SK-N-SH treated with all-trans-retinoic acid at 6 μM for 48 hours (cell line): Measurements from ENCODE around the gene ZNF362.

Source experiments
- ATAC-seq: fragments of 200-7000 bp; cut with Tn5 transposase; 3 replicates; pipeline ENCODE4 v1.9.1; 2020; ENCODE audit warnings: mild to moderate bottlenecking, moderate library complexity
- ARNTL ChIP-seq: fragments of 450-650 bp; formaldehyde crosslinking; IDR thresholded peaks from 2 replicates; pipeline ENCODE4 v1.5.0; 2020; ENCODE audit warnings: low read depth, mild to moderate bottlenecking, moderate library complexity, borderline replicate concordance
- BACH2 ChIP-seq: fragments of 250-450 bp; sonication (Bioruptor Pico); IDR thresholded peaks from 2 replicates; pipeline ENCODE4 v1.9.0; 2021; ENCODE audit warnings: mild to moderate bottlenecking, borderline replicate concordance
- CSDC2 ChIP-seq: fragments of 250-450 bp; sonication (Bioruptor Pico); IDR thresholded peaks from 2 replicates; pipeline ENCODE4 v1.5.0; 2020; ENCODE audit warnings: mild to moderate bottlenecking, moderate library complexity
- CSRNP3 ChIP-seq: fragments of 250-450 bp; sonication (Bioruptor Pico); IDR thresholded peaks from 2 replicates; pipeline ENCODE4 v1.5.1; 2021; ENCODE audit warnings: mild to moderate bottlenecking, moderate library complexity
- ESRRG ChIP-seq: fragments of 250-450 bp; sonication (Bioruptor Pico); IDR thresholded peaks from 2 replicates; pipeline ENCODE4 v1.6.1; 2021; ENCODE audit warnings: mild to moderate bottlenecking
- GLIS3 ChIP-seq: fragments of 250-450 bp; sonication (Bioruptor Pico); IDR thresholded peaks from 2 replicates; pipeline ENCODE4 v1.5.0; 2020; ENCODE audit warnings: mild to moderate bottlenecking, moderate library complexity
- ISL1 ChIP-seq: fragments of 250-450 bp; sonication (Bioruptor Pico); IDR thresholded peaks from 2 replicates; pipeline ENCODE4 v2.1.2; 2022; ENCODE audit warnings: mild to moderate bottlenecking, moderate library complexity
- OSR1 ChIP-seq: fragments of 250-450 bp; sonication (Bioruptor Pico); IDR thresholded peaks from 2 replicates; pipeline ENCODE4 v1.8.0; 2022; ENCODE audit warnings: moderate library complexity, mild to moderate bottlenecking, inconsistent platforms
- PATZ1 ChIP-seq: fragments of 250-450 bp; sonication (Bioruptor Pico); IDR thresholded peaks from 2 replicates; pipeline ENCODE4 v1.8.0; 2020; ENCODE audit warnings: mild to moderate bottlenecking, moderate library complexity, borderline replicate concordance
- POU6F1 ChIP-seq: fragments of 250-450 bp; sonication (Bioruptor Pico); IDR thresholded peaks from 2 replicates; pipeline ENCODE4 v1.8.0; 2021; ENCODE audit warnings: low read depth, mild to moderate bottlenecking, moderate library complexity, borderline replicate concordance
- PPARA ChIP-seq: fragments of 250-450 bp; sonication (Bioruptor Pico); IDR thresholded peaks from 2 replicates; pipeline ENCODE4 v1.5.0; 2020; ENCODE audit warnings: mild to moderate bottlenecking, borderline replicate concordance
- SNAI2 ChIP-seq: fragments of 250-450 bp; sonication (Bioruptor Pico); IDR thresholded peaks from 2 replicates; pipeline ENCODE4 v1.5.0; 2020; ENCODE audit warnings: mild to moderate bottlenecking, moderate library complexity
- TCF4 ChIP-seq: fragments of 250-450 bp; sonication (Bioruptor Pico); IDR thresholded peaks from 2 replicates; pipeline ENCODE4 v1.8.0; 2021; ENCODE audit warnings: mild to moderate bottlenecking, moderate library complexity, borderline replicate concordance
- TOX ChIP-seq: fragments of 250-450 bp; sonication (Bioruptor Pico); IDR thresholded peaks from 2 replicates; pipeline ENCODE4 v1.8.0; 2021; ENCODE audit warnings: mild to moderate bottlenecking, moderate library complexity, borderline replicate concordance
- TSHZ2 ChIP-seq: fragments of 250-450 bp; sonication (Bioruptor Pico); IDR thresholded peaks from 2 replicates; pipeline ENCODE4 v1.5.0; 2020; ENCODE audit warnings: mild to moderate bottlenecking, moderate library complexity
- ZFP30 ChIP-seq: fragments of 450-650 bp; formaldehyde crosslinking; IDR thresholded peaks from 2 replicates; pipeline ENCODE4 v1.5.0; 2022; ENCODE audit warnings: mild to moderate bottlenecking, moderate library complexity
- ZNF565 ChIP-seq: fragments of 450-650 bp; formaldehyde crosslinking; conservative IDR thresholded peaks from 2 replicates; pipeline ENCODE4 v1.5.0; 2020; ENCODE audit warnings: low read depth, mild to moderate bottlenecking, moderate library complexity
- ZNF70 ChIP-seq: fragments of 450-650 bp; formaldehyde crosslinking; IDR thresholded peaks from 2 replicates; pipeline ENCODE4 v1.5.0; 2020; ENCODE audit warnings: mild to moderate bottlenecking, moderate library complexity

ZNF362 gene

GRCh38 chr1:33244143-33244808 is 12.0 kb upstream of the ZNF362 start:
- ATAC-seq = no peak
- TF ChIP-seq GLIS3 (CRISPR knock-in tag) (no peak), SNAI2 (CRISPR knock-in tag) (no peak), ISL1 (CRISPR knock-in tag) (no peak), ZFP30 (CRISPR knock-in tag) (no peak), POU6F1 (CRISPR knock-in tag) (no peak), ZNF70 (no peak), CSRNP3 (CRISPR knock-in tag) (no peak), OSR1 (CRISPR knock-in tag) (no peak), ESRRG (CRISPR knock-in tag) (no peak), PATZ1 (CRISPR knock-in tag) (no peak), BACH2 (no peak), TOX (no peak)
- TF ChIP-seq, all 23 proteins: peak for 0

GRCh38 chr1:33244809-33245186 is 11.5 kb upstream of the ZNF362 start:
- no peak for ATAC-seq
- TF ChIP-seq CSRNP3 (CRISPR knock-in tag) = no peak
- TF ChIP-seq GLIS3 (CRISPR knock-in tag) = no peak
- TF ChIP-seq PPARA (CRISPR knock-in tag) = no peak
- no peak for TF ChIP-seq TSHZ2 (CRISPR knock-in tag)
- TF ChIP-seq SNAI2 (CRISPR knock-in tag) = no peak
- TF ChIP-seq ZNF70 = no peak
- no peak for TF ChIP-seq ZFP30 (CRISPR knock-in tag)
- no peak for TF ChIP-seq PATZ1 (CRISPR knock-in tag)
- no peak for TF ChIP-seq POU6F1 (CRISPR knock-in tag)
- TF ChIP-seq ESRRG (CRISPR knock-in tag) = no peak
- TF ChIP-seq ISL1 (CRISPR knock-in tag) = no peak
- TF ChIP-seq OSR1 (CRISPR knock-in tag) = no peak
- TF ChIP-seq ZNF565 (CRISPR knock-in tag) = no peak
- TF ChIP-seq ARNTL (CRISPR knock-in tag) = no peak
- no peak for TF ChIP-seq CSDC2 (CRISPR knock-in tag)
- no peak for TF ChIP-seq TOX
- no peak for TF ChIP-seq TCF4 (CRISPR knock-in tag)
